Retinal pigment epithelial cell (primary cell): ENCODE results near the gene MDH2.
"Not testable (repeated sequence)": the region's sequence is repeated elsewhere in the genome, so short reads cannot be mapped to it uniquely, and the experiment has no call there.

ENCODE experiments used
- DNase-seq: peaks from one replicate; pipeline ENCODE4 v3.0.0-alpha.2; 2010; ENCODE audit warnings: low read depth
- H3K4me3 ChIP-seq: 2 replicates; pipeline ENCODE4 v1.5.1; 2011; ENCODE audit warnings: mild to moderate bottlenecking, low read length, control low read depth, moderate library complexity
- TF ChIP-seq, protein P1 (sequence below): conservative IDR thresholded peaks from 2 replicates; pipeline ENCODE4 v1.5.1; 2011; ENCODE audit warnings: low read depth, low read length, control low read depth, inconsistent platforms

Gene MDH2

GRCh38 chr7:76080204-76080603, 32.3 kb downstream of the MDH2 start:
- TF ChIP-seq, protein P1, sequence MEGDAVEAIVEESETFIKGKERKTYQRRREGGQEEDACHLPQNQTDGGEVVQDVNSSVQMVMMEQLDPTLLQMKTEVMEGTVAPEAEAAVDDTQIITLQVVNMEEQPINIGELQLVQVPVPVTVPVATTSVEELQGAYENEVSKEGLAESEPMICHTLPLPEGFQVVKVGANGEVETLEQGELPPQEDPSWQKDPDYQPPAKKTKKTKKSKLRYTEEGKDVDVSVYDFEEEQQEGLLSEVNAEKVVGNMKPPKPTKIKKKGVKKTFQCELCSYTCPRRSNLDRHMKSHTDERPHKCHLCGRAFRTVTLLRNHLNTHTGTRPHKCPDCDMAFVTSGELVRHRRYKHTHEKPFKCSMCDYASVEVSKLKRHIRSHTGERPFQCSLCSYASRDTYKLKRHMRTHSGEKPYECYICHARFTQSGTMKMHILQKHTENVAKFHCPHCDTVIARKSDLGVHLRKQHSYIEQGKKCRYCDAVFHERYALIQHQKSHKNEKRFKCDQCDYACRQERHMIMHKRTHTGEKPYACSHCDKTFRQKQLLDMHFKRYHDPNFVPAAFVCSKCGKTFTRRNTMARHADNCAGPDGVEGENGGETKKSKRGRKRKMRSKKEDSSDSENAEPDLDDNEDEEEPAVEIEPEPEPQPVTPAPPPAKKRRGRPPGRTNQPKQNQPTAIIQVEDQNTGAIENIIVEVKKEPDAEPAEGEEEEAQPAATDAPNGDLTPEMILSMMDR: no peak
- no peak for DNase-seq
- H3K4me3 ChIP-seq: no peak overlapping the region

- not testable (repeated sequence) for DNase-seq, H3K4me3 ChIP-seq
Measured at GRCh38 chr7:76084115-76084514, 36.2 kb downstream of the MDH2 start.

- no peak overlapping the region for H3K4me3 ChIP-seq
- no peak for DNase-seq
- TF ChIP-seq, protein P1: no peak
Measured at GRCh38 chr7:76086070-76086469, 38.2 kb downstream of the MDH2 start.

DNA sequence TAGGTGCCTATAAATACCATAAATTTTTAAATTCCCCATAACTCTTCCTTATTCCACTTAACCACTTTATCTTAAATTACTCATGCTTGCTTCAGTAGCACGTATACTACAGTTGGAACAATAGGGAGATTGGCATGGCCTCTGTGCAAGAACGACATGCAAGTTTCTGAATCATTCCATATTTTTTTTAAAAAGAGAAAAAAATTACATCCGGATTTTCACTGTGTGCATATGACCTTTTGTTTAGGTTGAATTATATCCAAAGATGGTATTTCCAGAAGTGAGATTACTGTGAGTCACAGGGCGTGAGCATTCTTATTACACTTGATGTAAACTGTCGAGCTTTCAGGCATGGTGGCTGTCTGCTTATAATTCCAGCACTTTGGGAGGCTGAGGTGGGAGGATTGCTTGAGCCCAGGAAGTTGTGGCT, 39.5 kb downstream of the MDH2 start:
- not testable (repeated sequence) for H3K4me3 ChIP-seq
- DNase-seq: peak; percentile 88

DNA sequence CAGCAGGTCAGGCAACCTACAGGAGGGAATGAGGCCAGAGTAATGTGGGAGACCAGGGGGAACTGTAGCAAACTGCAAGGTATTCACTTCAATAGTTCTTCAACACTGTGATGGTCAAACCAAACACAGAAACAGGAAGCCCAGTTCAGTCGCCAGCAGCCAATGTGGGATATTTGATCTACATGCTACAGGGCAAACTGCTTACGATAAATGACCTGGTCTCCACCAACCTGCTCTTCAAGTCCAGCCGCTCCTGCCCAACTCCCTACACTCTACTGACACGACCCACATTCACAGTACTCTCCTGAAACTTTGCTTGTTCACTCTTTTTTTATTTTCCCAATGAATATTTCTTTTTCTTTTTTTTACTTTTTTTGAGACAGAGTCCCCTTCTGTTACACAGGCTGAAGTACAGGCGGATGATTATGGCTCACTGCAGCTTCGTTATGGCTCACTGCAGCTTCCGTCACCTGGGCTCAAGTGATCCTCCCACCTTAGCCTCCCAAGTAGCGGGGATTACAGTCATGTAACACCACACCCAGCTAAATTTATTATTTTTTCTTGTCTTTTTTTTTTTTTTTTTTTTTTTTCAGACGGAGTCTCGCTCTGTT, 42.1 kb downstream of the MDH2 start:
- H3K4me3 ChIP-seq: no peak overlapping the region
- TF ChIP-seq, protein P1: no peak
- no peak for DNase-seq

DNA sequence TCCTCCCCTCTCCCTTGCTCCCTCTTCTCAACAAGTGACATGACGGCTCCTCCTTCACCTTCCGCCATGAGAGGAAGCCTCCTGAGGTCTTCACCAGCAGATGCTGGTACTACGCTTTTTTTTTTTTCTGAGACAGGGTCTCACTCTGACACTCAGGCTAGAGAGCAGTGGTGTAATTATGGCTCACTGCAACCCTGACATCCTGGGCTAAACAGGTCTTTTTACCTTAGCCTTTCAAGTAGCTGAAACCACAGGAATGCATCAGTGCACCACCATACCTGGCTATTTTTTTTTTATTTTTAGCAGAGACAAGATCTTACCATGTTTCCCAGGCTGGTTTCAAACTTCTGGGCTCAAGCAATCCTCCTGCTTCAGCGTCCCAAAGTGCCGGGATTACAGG, 43.6 kb downstream of the MDH2 start:
- H3K4me3 ChIP-seq: no peak overlapping the region
- TF ChIP-seq, protein P1: no peak
- DNase-seq: no peak

DNA sequence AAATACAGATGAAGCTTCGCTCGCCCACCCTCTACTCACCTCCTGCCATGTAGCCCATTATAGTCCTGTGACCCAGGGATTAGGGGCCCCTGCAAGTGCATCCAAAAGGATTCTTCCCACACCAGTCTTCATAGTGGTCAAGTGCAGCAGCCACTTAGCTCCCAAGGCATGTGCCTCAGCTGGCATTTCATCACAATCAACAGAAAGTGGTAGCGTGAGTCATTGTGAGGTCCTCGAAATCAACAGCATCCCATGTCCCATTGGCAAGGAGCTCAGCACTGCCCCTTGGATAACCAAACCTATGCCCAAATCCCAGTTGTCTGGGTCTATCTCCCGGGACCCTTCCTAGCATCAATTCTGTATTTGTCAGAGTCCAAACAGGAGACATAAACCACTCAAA, 45.6 kb downstream of the MDH2 start:
- DNase-seq, H3K4me3 ChIP-seq: not testable (repeated sequence)

DNA sequence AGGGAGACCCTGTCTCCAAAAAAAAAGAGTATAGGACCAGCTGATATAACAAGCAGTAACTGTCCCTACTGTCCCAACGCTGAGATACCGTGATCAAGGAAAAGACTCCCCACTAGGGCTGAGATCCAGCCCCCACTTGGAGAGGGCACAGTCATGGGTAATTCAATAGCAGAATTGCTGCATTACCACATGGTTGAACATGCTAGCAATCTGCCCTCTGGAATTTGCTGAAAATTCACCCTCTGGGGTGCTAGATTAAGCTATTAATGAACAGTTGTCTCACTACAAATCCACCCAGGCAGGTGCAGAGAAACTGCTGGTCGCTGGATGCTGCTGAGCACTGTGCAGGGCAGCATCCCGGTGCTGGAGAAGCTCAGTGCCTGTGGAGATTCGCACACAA, 46.4 kb downstream of the MDH2 start:
- not testable (repeated sequence) for DNase-seq, H3K4me3 ChIP-seq

DNA sequence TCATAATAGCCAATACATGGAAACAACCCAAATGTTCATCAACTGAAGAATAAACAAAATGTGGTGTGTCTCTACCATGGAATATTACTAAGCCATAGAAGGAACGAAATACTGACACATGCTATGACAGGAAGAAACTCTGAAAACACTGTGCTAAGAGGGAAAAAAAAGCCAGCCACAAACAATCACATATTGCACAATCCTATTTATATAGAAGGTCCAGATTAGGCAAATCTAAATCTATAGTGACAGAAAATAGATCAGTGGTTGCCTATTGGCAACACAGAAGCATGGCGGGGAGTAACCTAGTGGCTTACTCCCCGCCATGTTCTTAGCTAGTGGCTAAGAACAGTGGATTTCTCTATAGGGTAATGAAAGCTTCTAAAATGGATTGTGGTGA, 48.0 kb downstream of the MDH2 start:
- DNase-seq: no peak
- no peak overlapping the region for H3K4me3 ChIP-seq
- TF ChIP-seq, protein P1: no peak

GRCh38 chr7:76101693-76102437, 54.0 kb downstream of the MDH2 start:
- DNase-seq, H3K4me3 ChIP-seq: not testable (repeated sequence)

DNA sequence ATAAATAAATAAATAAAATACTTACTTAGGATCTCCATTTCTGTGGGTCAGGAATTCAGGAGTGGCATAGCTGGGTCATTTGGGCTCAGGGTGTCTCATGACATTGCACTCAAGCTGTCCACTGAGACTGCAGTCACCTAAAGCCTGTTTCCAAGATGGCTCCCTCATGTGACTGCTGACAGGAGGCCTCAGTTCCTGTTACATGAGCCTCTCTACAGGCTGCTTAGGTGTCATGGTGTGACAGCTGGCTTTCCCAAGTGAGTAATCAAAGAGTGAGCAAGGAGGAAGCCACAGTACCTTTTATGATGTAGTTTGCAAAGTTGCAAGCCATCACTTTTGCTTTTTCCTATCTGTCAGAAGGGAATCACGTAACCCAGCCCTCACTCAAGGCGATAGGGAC, 55.9 kb downstream of the MDH2 start:
- H3K4me3 ChIP-seq, DNase-seq: not testable (repeated sequence)

- not testable (repeated sequence) for DNase-seq, H3K4me3 ChIP-seq
Measured at GRCh38 chr7:76106130-76106529, 58.2 kb downstream of the MDH2 start.
